Measurements from ENCODE around the gene SAP25. TPM values are rescaled to one million over a fixed set of nuclear protein-coding genes. Genes with fewer than 3 reads are reported as not detected.
"Not testable (repeated sequence)": the region's sequence is repeated elsewhere in the genome, so short reads cannot be mapped to it uniquely, and the experiment has no call there.

The SAP25 gene
- total and polyA plus RNA-seq, 2 donors (not counting 1 experiment from before 2014, with no cell fraction given) = 51.7 to 71.9 TPM

GRCh38 chr7:100532165-100533022, 41.3 kb downstream of the SAP25 start:
- Mint-ChIP-seq H3K4me1 (no peaks in the 10 kb centered on the region), H3K4me3 (no peak overlapping the region), H3K27ac (no peak overlapping the region), H3K9me3 (ENCODE audit: insufficient read depth) (no peaks in the 10 kb centered on the region), H3K27me3 (peaks cover 9% of the 10 kb centered on the region)
- H3K27me3 ChIP-seq (replicated peaks in 1 of 4; ENCODE audit: control extremely low read depth in 1 of 4, control insufficient read depth in 3 of 4, insufficient read depth in 4 of 4, low read length in 3 of 4) = no peaks in the 10 kb centered on the region
- no peaks in the 10 kb centered on the region for H3K4me1 ChIP-seq (ENCODE audit: control insufficient read depth in 2 of 2, insufficient read depth in 2 of 2, low read length in 2 of 2)
- no peaks in the 10 kb centered on the region for H3K79me2 ChIP-seq (ENCODE audit: control insufficient read depth, insufficient read depth, low read length)
- ChIA-PET POLR2A (interaction anchor here (0.7 kb wide), 1 partner anchor 64 kb away, joined by 3 read pairs; no protein-coding TSS in a partner anchor), CTCF (interaction anchor here (0.7 to 1.2 kb wide), 2 partner anchors 56 to 461 kb away, joined by 3 read pairs; no protein-coding TSS in a partner anchor)
- H3K36me3 ChIP-seq (replicated peaks in 1 of 2; ENCODE audit: control extremely low read depth in 1 of 2, control insufficient read depth in 1 of 2, extremely low read depth in 1 of 2, insufficient read depth in 2 of 2, low read length in 1 of 2) = no peaks in the 10 kb centered on the region
- no peaks in the 10 kb centered on the region for H3K9me3 ChIP-seq (ENCODE audit: control extremely low read depth in 1 of 3, control insufficient read depth in 2 of 3, insufficient read depth in 1 of 3, low read length in 2 of 3)
- intact Hi-C loops (cut with micrococcal nuclease) = no loop called here
- no peak for DNase-seq
- H3K9ac ChIP-seq (ENCODE audit: low read length) = no peak overlapping the region
- no peak for ATAC-seq (ENCODE audit: low read depth)
- no peak overlapping the region for H2AFZ ChIP-seq (ENCODE audit: insufficient read depth, low read depth, low read length, poor library complexity, severe bottlenecking)
- H4K20me1 ChIP-seq (ENCODE audit: control insufficient read depth, insufficient read depth, low read length, poor library complexity, severe bottlenecking) = no peaks in the 10 kb centered on the region
- no peak overlapping the region for H3K4me2 ChIP-seq (replicated peaks; ENCODE audit: low read depth, low read length, poor library complexity, severe bottlenecking)
- TF ChIP-seq EZH2 (IDR thresholded peaks at IDR 0.05; ENCODE audit: borderline replicate concordance, insufficient read depth, low read depth, low read length, poor library complexity, severe bottlenecking) (no peak), CTCF (IDR thresholded peaks at IDR 0.05) (no peak)
- no peak overlapping the region for H3K27ac ChIP-seq (ENCODE audit: low read length in 2 of 2)
- H3K4me3 ChIP-seq (ENCODE audit: control extremely low read depth in 1 of 5, extremely low read depth in 1 of 5, insufficient read depth in 1 of 5, low read depth in 2 of 5, low read length in 4 of 5) = no peak overlapping the region
- WGBS (ENCODE audit: insufficient coverage) = 93% methylated on average over 8 of the region's 14 CpGs

- intact Hi-C loops (cut with micrococcal nuclease); H3K79me2 ChIP-seq (ENCODE audit: control insufficient read depth, insufficient read depth, low read length); H3K27ac Mint-ChIP-seq; ATAC-seq (ENCODE audit: low read depth); H3K4me2 ChIP-seq (replicated peaks; ENCODE audit: low read depth, low read length, poor library complexity, severe bottlenecking); H3K9me3 ChIP-seq (ENCODE audit: control extremely low read depth in 1 of 3, control insufficient read depth in 2 of 3, insufficient read depth in 1 of 3, low read length in 2 of 3); H2AFZ ChIP-seq (ENCODE audit: insufficient read depth, low read depth, low read length, poor library complexity, severe bottlenecking); H3K4me1 ChIP-seq (ENCODE audit: control insufficient read depth in 2 of 2, insufficient read depth in 2 of 2, low read length in 2 of 2); H3K4me1 Mint-ChIP-seq; H3K27me3 Mint-ChIP-seq; H3K27me3 ChIP-seq (replicated peaks in 1 of 4; ENCODE audit: control extremely low read depth in 1 of 4, control insufficient read depth in 3 of 4, insufficient read depth in 4 of 4, low read length in 3 of 4); H3K4me3 Mint-ChIP-seq; H4K20me1 ChIP-seq (ENCODE audit: control insufficient read depth, insufficient read depth, low read length, poor library complexity, severe bottlenecking); DNase-seq; H3K27ac ChIP-seq (ENCODE audit: low read length in 2 of 2); H3K9me3 Mint-ChIP-seq (ENCODE audit: insufficient read depth); H3K36me3 ChIP-seq (replicated peaks in 1 of 2; ENCODE audit: control extremely low read depth in 1 of 2, control insufficient read depth in 1 of 2, extremely low read depth in 1 of 2, insufficient read depth in 2 of 2, low read length in 1 of 2); H3K9ac ChIP-seq (ENCODE audit: low read length); POLR2A ChIA-PET; H3K4me3 ChIP-seq (ENCODE audit: control extremely low read depth in 1 of 5, extremely low read depth in 1 of 5, insufficient read depth in 1 of 5, low read depth in 2 of 5, low read length in 4 of 5): not testable (repeated sequence)
- CTCF ChIA-PET = interaction anchor here (1.2 to 1.5 kb wide), 3 partner anchors 31 to 59 kb away, joined by 3 to 6 read pairs (median 4); no protein-coding TSS in a partner anchor
- 100% methylated on average over 3 of the region's 12 CpGs for WGBS (ENCODE audit: insufficient coverage)
These were observed 45.4 kb downstream of the SAP25 start for GRCh38 chr7:100528108-100528866.

- H3K9ac ChIP-seq (ENCODE audit: low read length); H3K4me1 ChIP-seq (ENCODE audit: control insufficient read depth in 2 of 2, insufficient read depth in 2 of 2, low read length in 2 of 2); intact Hi-C loops (cut with micrococcal nuclease); H3K4me1 Mint-ChIP-seq; POLR2A ChIA-PET; ATAC-seq (ENCODE audit: low read depth); CTCF ChIA-PET; H2AFZ ChIP-seq (ENCODE audit: insufficient read depth, low read depth, low read length, poor library complexity, severe bottlenecking); H3K27me3 ChIP-seq (replicated peaks in 1 of 4; ENCODE audit: control extremely low read depth in 1 of 4, control insufficient read depth in 3 of 4, insufficient read depth in 4 of 4, low read length in 3 of 4); H4K20me1 ChIP-seq (ENCODE audit: control insufficient read depth, insufficient read depth, low read length, poor library complexity, severe bottlenecking); H3K27ac Mint-ChIP-seq; H3K36me3 ChIP-seq (replicated peaks in 1 of 2; ENCODE audit: control extremely low read depth in 1 of 2, control insufficient read depth in 1 of 2, extremely low read depth in 1 of 2, insufficient read depth in 2 of 2, low read length in 1 of 2); DNase-seq; H3K79me2 ChIP-seq (ENCODE audit: control insufficient read depth, insufficient read depth, low read length); H3K4me2 ChIP-seq (replicated peaks; ENCODE audit: low read depth, low read length, poor library complexity, severe bottlenecking); H3K4me3 ChIP-seq (ENCODE audit: control extremely low read depth in 1 of 5, extremely low read depth in 1 of 5, insufficient read depth in 1 of 5, low read depth in 2 of 5, low read length in 4 of 5); H3K9me3 Mint-ChIP-seq (ENCODE audit: insufficient read depth); H3K27ac ChIP-seq (ENCODE audit: low read length in 2 of 2); H3K4me3 Mint-ChIP-seq; H3K9me3 ChIP-seq (ENCODE audit: control extremely low read depth in 1 of 3, control insufficient read depth in 2 of 3, insufficient read depth in 1 of 3, low read length in 2 of 3); H3K27me3 Mint-ChIP-seq: not testable (repeated sequence)
- WGBS (ENCODE audit: insufficient coverage) = 94% methylated on average over 7 of the region's 34 CpGs
These were observed 50.5 kb downstream of the SAP25 start for GRCh38 chr7:100523192-100523591.
